ENCODE data around the gene TUBB3. TPM values are rescaled to one million over a fixed set of nuclear protein-coding genes. Genes with fewer than 3 reads are reported as not detected.

Gene TUBB3
- total RNA-seq, 1 experiment from 2014 or later = 159 TPM

- H3F3A ChIP-seq (ENCODE audit: low read length, unreplicated experiment) = no peaks in the 10 kb centered on the region
- CTCF ChIA-PET = no interaction called here
- no peaks in the 10 kb centered on the region for H3K9me2 ChIP-seq (replicated peaks; ENCODE audit: low read length)
- no peak overlapping the region for H3K4me2 ChIP-seq (ENCODE audit: low read length)
- H3K9me3 ChIP-seq (ENCODE audit: low read length) = no peaks in the 10 kb centered on the region
- no peaks in the 10 kb centered on the region for H3K27me3 ChIP-seq (ENCODE audit: low read length)
- H3K36me3 ChIP-seq (ENCODE audit: low read depth, low read length) = no peaks in the 10 kb centered on the region
- DNase-seq (no peak), ATAC-seq (no peak)
- no TSS peak for BruUV-seq (replicated peaks)
- intact Hi-C loops (cut with micrococcal nuclease) = no loop called here
- H4K20me1 ChIP-seq (ENCODE audit: low read length) = no peaks in the 10 kb centered on the region
- no peak overlapping the region for H3K4me3 ChIP-seq (ENCODE audit: low read length)
- 0 out of 2 replicates have a peak, but pooled peaks cover 2% of the 10 kb centered on the region for H3K4me1 ChIP-seq (ENCODE audit: insufficient read depth, low read length)
- no peak overlapping the region for H2AFZ ChIP-seq (ENCODE audit: low read length)
- H3K79me2 ChIP-seq (ENCODE audit: low read length) = no peaks in the 10 kb centered on the region
- no peak for TF ChIP-seq EZH2 (IDR thresholded peaks at IDR 0.05; ENCODE audit: low read length, unreplicated experiment)
- TF ChIP-seq EZH2phosphoT487 (IDR thresholded peaks at IDR 0.05; ENCODE audit: borderline replicate concordance, low read length) = no peak
- no peak for TF ChIP-seq CTCF (conservative IDR thresholded peaks at IDR 0.05; ENCODE audit: low read depth, low read length)
- H3K9ac ChIP-seq (ENCODE audit: low read length) = no peak overlapping the region
- no peak overlapping the region for H3K27ac ChIP-seq (ENCODE audit: low read length)
- POLR2A ChIA-PET (ENCODE audit: unreplicated experiment) = no interaction called here
Measured at GRCh38 chr16:89954462-89954861, 31.3 kb downstream of the TUBB3 start.

GRCh38 chr16:89955001-89955685 lies 32.0 kb downstream of the TUBB3 start:
- H3K4me1 ChIP-seq (ENCODE audit: insufficient read depth, low read length) = no peaks in the 10 kb centered on the region
- DNase-seq = no peak
- intact Hi-C loops (cut with micrococcal nuclease) = no loop called here
- H3K4me3 ChIP-seq (ENCODE audit: low read length) = no peak overlapping the region
- no peaks in the 10 kb centered on the region for H3K79me2 ChIP-seq (ENCODE audit: low read length)
- H3K9me3 ChIP-seq (ENCODE audit: low read length) = no peaks in the 10 kb centered on the region
- ChIA-PET CTCF (no interaction called here), POLR2A (ENCODE audit: unreplicated experiment) (interaction anchor here (0.5 kb wide), 1 partner anchor 95 kb away, joined by 3 read pairs; no protein-coding TSS in a partner anchor)
- ATAC-seq = no peak
- H2AFZ ChIP-seq (ENCODE audit: low read length) = no peak overlapping the region
- no peak overlapping the region for H3K4me2 ChIP-seq (ENCODE audit: low read length)
- H3F3A ChIP-seq (ENCODE audit: low read length, unreplicated experiment) = no peaks in the 10 kb centered on the region
- BruUV-seq (replicated peaks) = no TSS peak
- H3K9me2 ChIP-seq (replicated peaks; ENCODE audit: low read length) = no peaks in the 10 kb centered on the region
- no peak overlapping the region for H3K9ac ChIP-seq (ENCODE audit: low read length)
- no peak overlapping the region for H3K27ac ChIP-seq (ENCODE audit: low read length)
- H3K27me3 ChIP-seq (ENCODE audit: low read length) = no peaks in the 10 kb centered on the region
- TF ChIP-seq EZH2phosphoT487 (IDR thresholded peaks at IDR 0.05; ENCODE audit: borderline replicate concordance, low read length) (no peak), CTCF (conservative IDR thresholded peaks at IDR 0.05; ENCODE audit: low read depth, low read length) (no peak), EZH2 (IDR thresholded peaks at IDR 0.05; ENCODE audit: low read length, unreplicated experiment) (no peak)
- no peaks in the 10 kb centered on the region for H4K20me1 ChIP-seq (ENCODE audit: low read length)
- no peaks in the 10 kb centered on the region for H3K36me3 ChIP-seq (ENCODE audit: low read depth, low read length)

GRCh38 chr16:89956505-89957215 lies 33.5 kb downstream of the TUBB3 start:
- Histone ChIP-seq H3F3A (ENCODE audit: low read length, unreplicated experiment) (no peaks in the 10 kb centered on the region), H3K27ac (ENCODE audit: low read length) (no peak overlapping the region), H3K9ac (ENCODE audit: low read length) (no peak overlapping the region), H3K36me3 (ENCODE audit: low read depth, low read length) (no peaks in the 10 kb centered on the region), H3K79me2 (ENCODE audit: low read length) (no peaks in the 10 kb centered on the region), H2AFZ (ENCODE audit: low read length) (no peak overlapping the region), H3K4me2 (ENCODE audit: low read length) (no peak overlapping the region), H3K4me3 (ENCODE audit: low read length) (no peak overlapping the region), H4K20me1 (ENCODE audit: low read length) (no peaks in the 10 kb centered on the region), H3K4me1 (ENCODE audit: insufficient read depth, low read length) (no peaks in the 10 kb centered on the region), H3K9me2 (replicated peaks; ENCODE audit: low read length) (no peaks in the 10 kb centered on the region), H3K9me3 (ENCODE audit: low read length) (no peaks in the 10 kb centered on the region), H3K27me3 (ENCODE audit: low read length) (no peaks in the 10 kb centered on the region)
- ATAC-seq (no peak), DNase-seq (no peak)
- CTCF ChIA-PET = no interaction called here
- TF ChIP-seq CTCF (conservative IDR thresholded peaks at IDR 0.05; ENCODE audit: low read depth, low read length) (no peak), EZH2phosphoT487 (IDR thresholded peaks at IDR 0.05; ENCODE audit: borderline replicate concordance, low read length) (no peak), EZH2 (IDR thresholded peaks at IDR 0.05; ENCODE audit: low read length, unreplicated experiment) (no peak)
- intact Hi-C loops (cut with micrococcal nuclease) = no loop called here
- no TSS peak for BruUV-seq (replicated peaks)
- POLR2A ChIA-PET (ENCODE audit: unreplicated experiment) = no interaction called here
